Activated T-helper 2 cell treated with anti-CD3 and anti-CD28 coated beads, Interferon-gamma antibody, Interleukin-2, Interleukin-4, amounts not matched to agents 10 μg/mL and 5 μg/mL and 100 μg/mL, durations not matched to agents 14 hours and 24 hours and 36 hours (primary cell): Measurements from ENCODE around the gene SNED1. TPM values are rescaled to one million over a fixed set of nuclear protein-coding genes. Genes with fewer than 3 reads are reported as not detected.

ENCODE experiments used
- DNase-seq: peaks from one replicate; pipeline ENCODE4 v3.0.0; 2021; ENCODE audit warnings: low spot score
- H3K27ac Mint-ChIP-seq: one replicate; pipeline ENCODE4 v1.8.0; 2021; ENCODE audit warnings: mixed read lengths
- H3K27me3 Mint-ChIP-seq: one replicate; pipeline ENCODE4 v1.8.0; 2021; ENCODE audit warnings: low read depth, mixed read lengths
- H3K36me3 Mint-ChIP-seq: one replicate; pipeline ENCODE4 v1.8.0; 2021; ENCODE audit warnings: low read depth, mixed read lengths
- H3K4me1 Mint-ChIP-seq: one replicate; pipeline ENCODE4 v1.8.0; 2021; ENCODE audit warnings: low read depth, mixed read lengths
- H3K4me3 Mint-ChIP-seq: one replicate; pipeline ENCODE4 v1.8.0; 2021; ENCODE audit warnings: low read depth, mild to moderate bottlenecking, moderate library complexity, mixed read lengths
- H3K9me3 Mint-ChIP-seq: one replicate; pipeline ENCODE4 v1.8.0; 2021; ENCODE audit warnings: mixed read lengths
- intact Hi-C: fragments of 100-400 bp; cut with micrococcal nuclease; formaldehyde crosslinking; loops from one replicate; pipeline ENCODE4 v1.15.1; 2023
- total RNA-seq: library from RNA; stranded (reverse); gene quantifications from 2 replicates; pipeline ENCODE4 v1.2.3, GENCODE V29; 2022

SNED1 gene
- total RNA-seq, 1 donor from 2014 or later, result 1.5 TPM

DNA sequence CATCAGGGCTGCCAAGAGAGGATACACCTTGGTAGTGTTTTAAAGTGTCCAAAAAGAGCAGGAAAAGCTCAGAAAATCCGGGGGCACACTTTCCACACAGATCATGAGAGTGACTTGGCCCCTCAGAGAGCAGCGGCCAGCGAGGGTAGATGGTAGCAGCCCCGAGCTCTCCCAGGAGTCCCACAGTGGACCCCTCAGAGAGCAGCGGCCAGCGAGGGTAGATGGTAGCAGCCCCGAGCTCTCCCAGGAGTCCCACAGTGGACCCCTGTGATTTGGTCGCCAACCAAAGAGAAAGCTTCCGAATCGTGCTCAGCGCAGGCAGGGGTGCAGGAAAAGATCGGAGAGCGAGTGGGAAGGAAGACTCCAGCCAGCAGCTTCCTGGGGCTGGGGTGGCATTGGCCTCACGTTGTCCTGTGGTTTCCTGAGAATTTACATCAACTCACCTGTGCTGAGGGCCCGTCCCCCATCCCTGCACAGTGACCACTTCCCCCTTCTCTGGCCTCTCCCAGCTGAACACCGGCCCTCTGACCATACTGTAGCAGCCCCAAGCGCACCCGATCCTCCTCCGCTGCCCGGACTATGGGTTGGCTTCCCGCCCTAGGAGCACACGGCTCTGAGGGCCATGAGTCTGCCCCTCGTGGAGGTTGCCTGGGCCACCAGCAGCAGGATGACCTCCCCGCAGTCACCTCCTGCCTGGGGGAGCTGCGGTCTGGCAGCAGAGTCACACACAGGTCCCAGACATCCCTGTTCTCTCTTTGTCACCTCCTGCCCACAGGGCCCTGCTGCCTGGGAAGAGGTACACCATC is 69.9 kb downstream of the SNED1 start:
- Mint-ChIP-seq H3K4me3 (no peak overlapping the region), H3K27ac (no peak overlapping the region), H3K27me3 (no peaks in the 10 kb centered on the region), H3K36me3 (no peaks in the 10 kb centered on the region), H3K9me3 (no peaks in the 10 kb centered on the region), H3K4me1 (no peaks in the 10 kb centered on the region)
- intact Hi-C loops, result no loop called here
- DNase-seq, result no peak

DNA sequence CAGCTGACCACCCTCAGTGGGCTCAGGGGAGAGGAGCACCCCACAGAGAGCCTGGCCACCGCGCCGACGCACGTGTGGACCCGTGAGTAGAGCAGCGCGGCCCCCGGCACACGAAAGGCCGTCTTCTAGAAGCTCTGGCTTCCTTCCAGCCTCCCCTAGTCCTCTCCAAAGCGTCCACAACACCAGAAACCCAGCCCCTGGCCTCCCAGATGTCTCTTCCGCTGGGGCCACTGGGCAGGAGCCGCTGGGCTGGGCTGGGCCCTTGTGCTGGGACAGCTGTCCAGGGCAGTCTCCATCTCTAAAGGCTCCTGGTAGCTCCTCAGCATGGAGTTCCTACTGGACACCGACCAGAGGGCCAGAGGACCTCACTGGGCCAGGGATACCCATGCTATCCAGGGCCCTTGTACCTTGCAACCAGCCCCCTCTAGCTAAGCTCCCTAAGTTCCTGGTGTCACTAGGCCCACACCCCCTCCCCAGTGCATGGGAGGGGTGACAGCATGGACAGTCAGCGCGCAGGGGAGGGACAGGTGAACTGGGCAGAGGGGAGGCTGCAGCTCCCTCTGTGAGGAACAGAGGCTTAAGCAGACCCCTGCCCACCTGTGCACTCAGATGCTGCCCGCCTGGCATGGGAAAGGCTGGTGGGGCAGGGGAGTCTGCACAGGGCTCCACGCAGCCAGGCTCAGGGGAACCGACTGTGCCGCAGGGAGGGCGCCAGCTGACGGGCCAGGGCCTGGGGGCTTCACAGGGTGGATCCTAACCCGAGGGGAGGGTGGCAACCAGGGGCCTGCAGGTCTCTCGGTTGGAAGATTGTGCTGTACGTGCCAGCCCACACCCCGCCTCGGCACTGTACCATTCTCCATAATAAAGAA is 70.8 kb downstream of the SNED1 start:
- no peaks in the 10 kb centered on the region for H3K9me3 Mint-ChIP-seq
- intact Hi-C loops, result no loop called here
- H3K27ac Mint-ChIP-seq, result no peak overlapping the region
- no peak for DNase-seq
- no peak overlapping the region for H3K4me3 Mint-ChIP-seq
- H3K4me1 Mint-ChIP-seq, result no peaks in the 10 kb centered on the region
- no peaks in the 10 kb centered on the region for H3K27me3 Mint-ChIP-seq
- no peaks in the 10 kb centered on the region for H3K36me3 Mint-ChIP-seq

DNA sequence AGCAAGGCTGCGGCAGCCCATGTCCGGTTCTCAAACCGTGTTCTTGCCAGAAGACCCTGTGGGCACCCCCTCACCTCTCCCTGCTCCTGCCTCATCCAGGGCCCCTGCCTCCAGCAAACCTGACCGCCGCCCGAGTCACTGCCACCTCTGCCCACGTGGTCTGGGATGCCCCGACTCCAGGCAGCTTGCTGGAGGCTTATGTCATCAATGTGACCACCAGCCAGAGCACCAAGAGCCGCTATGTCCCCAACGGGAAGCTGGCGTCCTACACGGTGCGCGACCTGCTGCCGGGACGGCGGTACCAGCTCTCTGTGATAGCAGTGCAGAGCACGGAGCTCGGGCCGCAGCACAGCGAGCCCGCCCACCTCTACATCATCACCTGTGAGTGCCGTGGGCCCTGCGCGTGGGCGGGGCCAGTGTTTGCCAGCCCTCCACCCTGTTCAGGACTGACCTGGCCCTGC is 71.4 kb downstream of the SNED1 start:
- no peak overlapping the region for H3K27ac Mint-ChIP-seq

DNA sequence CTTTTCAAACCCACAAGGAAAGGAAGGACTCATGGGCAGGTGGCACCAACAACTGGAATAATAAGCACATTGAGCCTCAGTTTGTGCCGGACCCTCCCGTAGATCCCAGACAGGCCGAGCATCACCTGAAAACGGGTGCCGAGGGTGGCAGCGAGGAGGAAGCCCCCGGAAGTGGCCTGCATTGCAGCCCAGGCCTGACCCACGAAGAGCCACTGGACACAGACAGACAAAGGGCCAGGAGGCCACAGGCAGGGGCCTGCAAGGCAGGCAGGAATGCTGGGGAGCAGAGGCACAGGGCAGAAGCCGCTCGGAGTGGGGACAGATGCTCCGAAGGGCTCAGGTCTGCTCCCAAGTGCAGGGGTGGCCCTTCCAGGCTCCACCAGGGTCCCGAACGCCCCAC is 71.9 kb downstream of the SNED1 start:
- DNase-seq, result no peak
- Mint-ChIP-seq H3K4me3 (no peak overlapping the region), H3K27ac (no peak overlapping the region), H3K4me1 (no peaks in the 10 kb centered on the region), H3K9me3 (no peaks in the 10 kb centered on the region), H3K36me3 (peaks cover 8% of the 10 kb centered on the region), H3K27me3 (no peaks in the 10 kb centered on the region)
- intact Hi-C loops, result no loop called here

More for the DNA sequence above, 71.4 kb downstream of the SNED1 start:
- H3K9me3 Mint-ChIP-seq, result no peaks in the 10 kb centered on the region
- no peak overlapping the region for H3K4me3 Mint-ChIP-seq
- DNase-seq, result no peak
- intact Hi-C loops, result no loop called here
- no peaks in the 10 kb centered on the region for H3K4me1 Mint-ChIP-seq
- H3K27me3 Mint-ChIP-seq, result no peaks in the 10 kb centered on the region
- peaks cover 3% of the 10 kb centered on the region for H3K36me3 Mint-ChIP-seq

DNA sequence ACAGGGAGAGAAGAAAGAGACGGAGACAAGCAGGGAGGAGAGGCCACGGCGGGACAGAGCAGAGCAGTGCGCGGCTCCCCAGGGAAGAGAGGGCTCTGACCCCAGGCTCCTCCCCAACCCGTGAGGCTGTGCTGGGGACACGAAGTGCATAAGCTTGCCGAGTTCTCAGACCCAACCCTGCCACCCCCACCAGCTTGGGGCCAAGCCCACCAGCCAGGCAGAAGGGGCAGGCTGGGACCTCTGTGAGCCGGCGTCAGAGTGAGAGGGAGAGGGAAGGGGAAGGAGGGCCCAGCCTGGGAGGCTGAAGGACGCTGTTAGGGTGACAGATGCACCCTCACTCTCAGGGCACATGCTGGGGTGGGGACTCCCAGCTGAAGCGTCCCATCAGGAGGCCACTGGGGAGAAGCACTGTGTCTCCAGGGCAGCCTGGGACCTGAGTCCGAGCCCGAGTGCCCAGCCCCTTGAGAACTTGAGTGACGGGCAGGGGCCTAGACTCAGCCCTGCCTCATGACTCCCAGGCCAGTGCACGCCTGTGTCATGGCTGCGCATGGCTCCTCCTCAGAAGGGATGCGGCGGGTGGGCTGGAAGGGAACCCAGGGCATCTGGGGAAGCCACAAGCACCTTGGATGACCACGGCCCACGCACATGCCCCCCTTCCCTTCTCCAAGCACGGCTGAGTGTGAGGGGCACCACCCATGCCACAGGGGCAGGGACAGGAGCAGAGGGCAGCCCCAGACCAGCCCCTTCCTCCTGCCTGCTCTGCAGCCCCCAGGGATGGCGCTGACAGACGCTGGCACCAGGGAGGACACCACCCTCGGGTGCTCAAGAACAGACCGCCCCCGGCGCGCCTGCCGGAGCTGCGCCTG is 72.6 kb downstream of the SNED1 start:
- intact Hi-C loops, result no loop called here
- Mint-ChIP-seq H3K4me3 (no peak overlapping the region), H3K27me3 (no peaks in the 10 kb centered on the region), H3K4me1 (no peaks in the 10 kb centered on the region), H3K36me3 (peaks cover 11% of the 10 kb centered on the region), H3K9me3 (no peaks in the 10 kb centered on the region), H3K27ac (no peak overlapping the region)
- no peak for DNase-seq

DNA sequence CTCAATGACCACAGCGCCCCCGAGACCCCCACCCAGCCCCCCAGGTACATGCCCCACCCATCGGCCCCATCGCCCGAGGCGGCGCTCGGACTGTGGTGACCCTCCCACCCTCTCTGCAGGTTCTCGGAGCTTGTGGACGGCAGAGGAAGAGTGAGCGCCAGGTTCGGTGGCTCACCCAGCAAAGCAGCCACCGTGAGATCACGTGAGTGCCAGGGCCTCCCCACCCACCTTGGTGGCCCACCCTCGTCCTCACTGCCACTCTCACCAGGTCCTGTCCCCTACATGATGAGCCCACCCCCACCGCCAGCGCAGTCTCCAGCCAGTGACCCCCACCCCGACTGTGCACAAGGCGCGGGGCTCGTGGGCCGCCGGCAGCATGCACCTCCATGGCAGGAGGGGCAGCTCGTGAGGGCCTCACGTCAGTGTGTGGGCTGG is 73.3 kb downstream of the SNED1 start:
- H3K36me3 Mint-ChIP-seq, result peaks cover 11% of the 10 kb centered on the region
- intact Hi-C loops, result no loop called here
- H3K4me3 Mint-ChIP-seq, result no peak overlapping the region

DNA sequence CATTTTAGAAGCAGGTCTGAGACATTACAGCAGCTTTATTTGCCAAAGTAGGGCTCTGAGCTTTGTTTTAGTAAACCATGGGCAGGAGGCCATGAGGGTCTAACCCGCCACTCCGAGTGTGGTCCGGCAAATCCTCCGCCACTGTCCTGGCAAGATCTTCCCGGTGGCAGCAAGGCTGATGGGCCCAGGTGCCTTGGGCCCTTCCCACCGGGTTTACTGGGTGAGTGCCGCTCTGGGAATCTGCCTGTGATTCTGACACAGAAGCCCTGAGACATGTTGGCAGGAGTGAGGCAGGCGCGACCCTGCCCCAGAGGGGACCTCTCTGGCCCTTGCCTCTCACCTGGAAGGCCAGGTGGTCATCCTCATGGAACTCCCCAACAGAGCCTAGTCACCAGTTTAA is 73.7 kb downstream of the SNED1 start:
- no peak for DNase-seq
- intact Hi-C loops, result no loop called here
- Mint-ChIP-seq H3K27ac (no peak overlapping the region), H3K27me3 (no peaks in the 10 kb centered on the region), H3K4me1 (no peaks in the 10 kb centered on the region), H3K9me3 (no peaks in the 10 kb centered on the region), H3K36me3 (peaks cover 11% of the 10 kb centered on the region), H3K4me3 (no peak overlapping the region)

More for the DNA sequence above, 73.3 kb downstream of the SNED1 start:
- no peak for DNase-seq
- Mint-ChIP-seq H3K27me3 (no peaks in the 10 kb centered on the region), H3K27ac (no peak overlapping the region), H3K4me1 (no peaks in the 10 kb centered on the region), H3K9me3 (no peaks in the 10 kb centered on the region)

DNA sequence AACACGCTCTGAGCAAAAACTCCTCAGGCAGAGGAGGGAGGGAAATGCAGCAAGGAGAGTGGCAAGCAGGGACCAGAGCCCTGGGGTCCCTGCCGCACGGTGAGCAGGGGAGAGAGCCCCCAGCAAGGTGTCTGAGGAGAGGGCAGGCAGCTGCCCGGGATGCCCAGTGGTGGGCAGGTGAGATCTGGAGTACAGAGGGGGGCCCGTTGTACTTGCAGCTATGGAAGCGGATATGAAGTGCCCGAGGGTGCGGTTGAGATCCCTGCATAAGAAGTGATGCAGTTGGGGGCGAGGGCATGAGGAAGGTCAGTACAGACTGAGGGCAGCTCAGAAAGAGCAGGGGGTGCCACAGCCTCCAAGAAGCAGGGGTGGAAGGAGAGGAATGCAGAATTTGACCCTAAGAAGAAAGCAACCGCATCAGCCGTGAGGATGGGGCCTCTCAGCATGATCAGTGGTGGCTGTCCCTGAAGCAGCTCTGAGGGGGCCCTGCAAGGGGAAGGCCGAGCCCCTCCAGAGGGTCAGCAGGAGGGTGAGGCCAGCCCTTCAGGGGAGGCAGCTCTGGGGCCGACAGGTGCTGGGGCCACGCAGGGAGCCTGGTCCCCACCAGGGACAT is 74.2 kb downstream of the SNED1 start:
- Mint-ChIP-seq H3K27ac (no peak overlapping the region), H3K36me3 (peaks cover 11% of the 10 kb centered on the region), H3K27me3 (no peaks in the 10 kb centered on the region), H3K4me1 (no peaks in the 10 kb centered on the region), H3K4me3 (no peak overlapping the region), H3K9me3 (no peaks in the 10 kb centered on the region)
- intact Hi-C loops, result no loop called here
- DNase-seq, result no peak

DNA sequence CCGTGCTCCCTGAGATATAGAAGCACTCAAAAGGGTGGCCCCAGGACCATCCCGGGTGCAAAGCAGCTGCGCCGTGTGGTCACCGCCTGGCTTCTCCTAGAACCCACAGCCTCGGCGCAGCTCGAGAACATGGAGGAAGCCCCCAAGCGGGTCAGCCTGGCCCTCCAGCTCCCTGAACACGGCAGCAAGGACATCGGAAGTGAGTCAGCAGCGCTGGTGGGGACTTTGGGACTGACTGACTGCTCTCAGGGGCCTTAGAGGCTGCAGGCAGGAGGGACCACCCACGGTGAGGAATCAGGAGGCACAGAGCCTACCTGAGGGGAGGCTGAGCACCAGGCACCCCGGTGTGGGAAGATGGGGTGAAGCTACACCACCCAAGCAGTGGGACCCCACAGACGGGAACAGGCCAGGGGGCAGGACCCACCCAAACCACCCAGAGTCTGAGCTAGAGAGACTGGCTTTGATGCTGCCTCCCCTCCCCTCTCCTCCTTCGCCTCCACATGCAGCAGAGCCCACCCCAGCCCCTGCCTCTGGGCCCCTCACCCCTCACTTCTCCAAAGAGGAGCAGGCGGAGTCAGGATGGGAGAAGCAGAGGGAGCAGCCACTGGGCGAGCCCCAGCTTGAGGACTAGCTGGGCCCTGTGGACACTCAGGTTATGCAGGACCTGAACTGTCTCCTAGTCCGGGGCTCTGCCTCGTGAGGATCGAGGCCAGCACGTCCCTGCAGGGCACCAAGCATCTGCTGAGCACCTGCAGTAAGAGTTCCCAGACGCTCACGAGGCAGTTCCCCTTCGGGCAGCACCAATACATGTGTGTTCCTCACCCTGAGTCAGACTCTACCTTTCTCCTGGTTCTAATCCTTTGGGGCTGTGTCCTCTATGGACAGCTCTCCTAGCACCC is 75.0 kb downstream of the SNED1 start:
- Mint-ChIP-seq H3K4me1 (no peaks in the 10 kb centered on the region), H3K27ac (no peak overlapping the region), H3K27me3 (no peaks in the 10 kb centered on the region), H3K36me3 (peaks cover 11% of the 10 kb centered on the region), H3K9me3 (no peaks in the 10 kb centered on the region), H3K4me3 (no peak overlapping the region)
- DNase-seq, result no peak
- intact Hi-C loops, result no loop called here

DNA sequence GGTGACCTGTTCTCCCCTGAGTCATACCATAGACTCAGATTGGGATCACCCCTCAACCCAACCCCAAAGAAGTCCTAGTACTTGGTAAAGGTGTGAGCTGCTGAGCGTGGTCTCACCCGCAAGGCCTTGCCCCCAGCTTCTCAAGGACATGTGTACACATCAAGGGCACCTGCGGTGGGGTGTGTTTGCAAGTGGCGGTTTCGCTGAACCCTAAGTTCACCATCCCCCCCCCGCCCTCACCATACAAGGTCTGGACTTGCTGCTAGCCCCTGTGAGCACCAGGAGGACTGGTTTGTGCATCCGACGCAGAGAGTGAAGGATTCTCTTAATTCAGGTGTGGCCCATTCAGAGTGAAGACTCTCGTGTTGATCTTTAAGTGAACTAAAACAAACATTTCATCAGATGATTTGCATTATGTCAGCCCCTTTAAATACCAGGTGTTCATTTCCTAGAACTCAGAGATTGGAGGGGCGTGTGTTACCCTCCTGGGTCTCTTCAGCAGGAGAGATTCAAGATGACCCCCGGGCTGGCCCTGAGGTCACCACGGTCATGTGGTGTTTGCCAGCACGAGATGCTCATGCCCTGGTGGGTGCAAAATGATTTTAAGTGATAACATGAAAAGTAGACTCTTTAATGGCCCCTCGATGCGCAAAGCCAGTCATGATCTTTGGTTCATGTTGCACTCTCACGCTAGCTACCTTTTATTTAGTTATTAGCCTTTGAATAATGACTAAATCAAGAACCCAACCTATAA is 75.8 kb downstream of the SNED1 start:
- DNase-seq, result no peak
- Mint-ChIP-seq H3K4me3 (no peak overlapping the region), H3K36me3 (peaks cover 11% of the 10 kb centered on the region), H3K9me3 (no peaks in the 10 kb centered on the region), H3K27ac (no peak overlapping the region), H3K27me3 (no peaks in the 10 kb centered on the region), H3K4me1 (no peaks in the 10 kb centered on the region)
- intact Hi-C loops, result no loop called here

DNA sequence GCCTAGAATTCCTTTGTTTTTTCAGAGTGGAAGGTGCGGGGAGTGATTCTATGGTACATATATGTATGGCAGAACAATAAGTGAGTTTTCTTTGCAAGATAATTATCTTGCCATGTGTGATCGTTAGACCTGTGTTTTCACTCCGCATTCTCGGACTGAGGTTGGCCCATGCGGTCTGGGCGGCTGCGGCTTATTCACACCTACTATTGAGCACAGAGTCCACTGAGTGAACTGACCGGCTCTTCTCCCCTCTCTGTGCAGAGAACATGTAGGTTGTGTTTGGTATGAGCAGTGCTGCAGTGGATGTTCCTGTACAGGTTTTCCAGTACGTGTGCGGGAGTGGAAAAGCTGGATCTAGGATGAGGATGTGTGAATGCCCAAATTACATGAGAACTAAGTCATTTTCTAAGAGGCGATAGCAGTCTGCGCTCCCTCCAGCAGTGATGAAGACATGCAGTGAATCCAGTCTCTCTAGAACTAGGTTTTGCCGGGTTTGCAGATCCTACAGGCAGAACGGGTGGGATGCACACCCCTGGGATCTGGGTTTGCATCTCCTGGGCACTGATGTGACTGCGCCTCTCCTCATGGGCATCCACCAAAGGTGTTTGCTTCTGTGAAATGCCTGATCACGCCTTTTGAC is 76.6 kb downstream of the SNED1 start:
- H3K4me1 Mint-ChIP-seq, result no peaks in the 10 kb centered on the region
- H3K27ac Mint-ChIP-seq, result no peak overlapping the region
- no peaks in the 10 kb centered on the region for H3K27me3 Mint-ChIP-seq
- no peak overlapping the region for H3K4me3 Mint-ChIP-seq
- no peaks in the 10 kb centered on the region for H3K9me3 Mint-ChIP-seq
- no peak for DNase-seq
- H3K36me3 Mint-ChIP-seq, result peaks cover 11% of the 10 kb centered on the region
- intact Hi-C loops, result no loop called here
